T-cell (primary cell): ENCODE data around the gene GET4. TPM values are rescaled to one million over a fixed set of nuclear protein-coding genes. Genes with fewer than 3 reads are reported as not detected.

Source experiments
- ATAC-seq, 4 experiments: fragments of 200-7000 bp in 3 of 4; fragments of 150-1000 bp in 1 of 4; cut with Tn5 transposase; replicated peaks in 1 of 4; 1 replicate in 3 of 4; 2 replicates in 1 of 4; pipeline ENCODE4 v1.10.0; 2021; ENCODE audit warnings: moderate library complexity in 3 of 4, mild to moderate bottlenecking in 2 of 4, moderate number of reproducible peaks in 1 of 4
- CTCF ChIA-PET, 2 donors: fragments of 300-600 bp; sonication (Branson Sonifier 250); formaldehyde crosslinking; loops; one replicate each; lab custom pipeline; 2022; ENCODE audit warnings: antibody characterized with exemption in 2 of 2; lab: Charles Lee
- POLR2A ChIA-PET, 2 donors: fragments of 300-600 bp; sonication (Branson Sonifier 250); formaldehyde crosslinking; loops; one replicate each; lab custom pipeline; 2022; ENCODE audit warnings: antibody characterized with exemption in 2 of 2; lab: Charles Lee
- DNase-seq, 35 experiments: peaks; one replicate each; pipeline versions ENCODE4 v3.0.0 to v3.0.0-alpha.2; 2013 to 2023
- H3K27ac ChIP-seq: one replicate; pipeline ENCODE4 v1.5.1; 2013; ENCODE audit warnings: low read length
- H3K27me3 ChIP-seq, 2 experiments: replicated peaks in 1 of 2; 1 replicate in 1 of 2; 2 replicates in 1 of 2; pipeline versions ENCODE4 v1.6.1 to v1.7.0; 2013; ENCODE audit warnings: low read length in 1 of 2, mixed read lengths in 1 of 2; ENCODE audit not compliant: control insufficient read depth in 2 of 2, insufficient read depth in 2 of 2; ENCODE audit errors: extremely low read depth in 1 of 2
- H3K36me3 ChIP-seq, 2 donors: 1 replicate in 1 of 2; 2 replicates in 1 of 2; pipeline versions ENCODE4 v1.6.1 to v1.7.0; 2013; ENCODE audit warnings: low read length in 1 of 2; ENCODE audit not compliant: control insufficient read depth in 2 of 2, insufficient read depth in 1 of 2; ENCODE audit errors: extremely low read depth in 1 of 2
- H3K4me1 ChIP-seq, 2 experiments: 1 replicate in 1 of 2; 2 replicates in 1 of 2; pipeline versions ENCODE4 v1.6.1 to v1.7.0; 2013; ENCODE audit warnings: low read length in 2 of 2, mixed read lengths in 1 of 2; ENCODE audit not compliant: insufficient read depth in 2 of 2, control insufficient read depth in 1 of 2; ENCODE audit errors: extremely low read depth in 1 of 2
- H3K4me3 ChIP-seq, 2 donors: 1 replicate in 1 of 2; 2 replicates in 1 of 2; pipeline versions ENCODE4 v1.5.1 to v1.7.0; 2013; ENCODE audit warnings: mild to moderate bottlenecking in 2 of 2, low read length in 1 of 2, moderate library complexity in 1 of 2; ENCODE audit not compliant: control insufficient read depth in 1 of 2; ENCODE audit errors: extremely low read depth in 1 of 2
- H3K9me3 ChIP-seq: 2 replicates; pipeline ENCODE4 v1.7.0; 2013
- H3K27ac Mint-ChIP-seq, 2 donors: one replicate each; pipeline ENCODE4 v1.8.0; 2020 to 2021; ENCODE audit warnings: mild to moderate bottlenecking in 2 of 2, mixed read lengths in 2 of 2
- H3K27me3 Mint-ChIP-seq, 2 donors: one replicate each; pipeline ENCODE4 v1.8.0; 2021 to 2022; ENCODE audit warnings: mixed read lengths in 2 of 2
- H3K36me3 Mint-ChIP-seq: one replicate; pipeline ENCODE4 v1.8.0; 2021; ENCODE audit warnings: mixed read lengths
- H3K4me1 Mint-ChIP-seq, 3 donors: one replicate each; pipeline ENCODE4 v1.8.0; 2020 to 2022; ENCODE audit warnings: mixed read lengths in 3 of 3, mild to moderate bottlenecking in 1 of 3
- H3K4me3 Mint-ChIP-seq, 3 donors: one replicate each; pipeline ENCODE4 v1.8.0; 2020 to 2022; ENCODE audit warnings: mild to moderate bottlenecking in 3 of 3, mixed read lengths in 3 of 3, moderate library complexity in 3 of 3
- H3K9me3 Mint-ChIP-seq, 3 donors: one replicate each; pipeline ENCODE4 v1.8.0; 2020 to 2022; ENCODE audit warnings: mixed read lengths in 3 of 3
- WGBS: methylation state at CpG from one replicate; pipeline ENCODE4 v1.1.5; 2013; ENCODE audit warnings: missing lambda C conversion rate; ENCODE audit not compliant: insufficient coverage; 5-methylcytosine and 5-hydroxymethylcytosine counted together
- total RNA-seq, 35 experiments: library from RNA in 6 of 35; stranded (reverse) in 6 of 35; fragments of 120-200 nt in 1 of 35; gene quantifications; one replicate each; pipeline versions ENCODE4 v1.2.1 to v1.2.4 and lab custom pipeline; 2013 to 2026

The GET4 gene
- total RNA-seq, 5 donors from 2014 or later (not counting 1 experiment from before 2014, with no cell fraction given): 52.2 to 76.4 (median 54.7) TPM

DNA sequence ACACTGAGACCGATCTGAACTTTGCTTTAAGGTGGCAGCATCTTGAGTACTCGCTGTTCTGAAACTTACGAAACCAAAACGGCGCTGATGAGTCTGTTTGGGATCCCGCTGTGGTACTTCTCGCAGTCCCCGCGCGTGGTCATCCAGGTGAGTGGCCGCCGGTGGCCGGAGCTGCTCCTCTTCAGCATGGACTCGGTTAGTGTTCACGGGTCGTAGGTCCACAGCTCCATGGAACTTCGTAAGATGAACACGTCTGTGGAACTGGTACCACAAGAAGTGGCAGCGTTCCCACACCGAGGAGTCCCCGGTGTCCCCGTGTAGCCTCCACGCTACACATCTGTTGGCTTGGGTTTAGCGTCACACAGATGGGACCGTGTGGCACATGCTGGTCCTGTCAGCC, 10.4 kb upstream of the GET4 start:
- H3K36me3 Mint-ChIP-seq: peaks cover 53% of the 10 kb centered on the region
- no peak for ATAC-seq
- 96% methylated on average over 25 of the region's 25 CpGs for WGBS
- no peak overlapping the region for H3K27ac Mint-ChIP-seq
- H3K4me1 Mint-ChIP-seq: peaks cover 0 to 4% (median 4%) of the 10 kb centered on the region in 3 donors
- Histone ChIP-seq H3K9me3 (no peaks in the 10 kb centered on the region), H3K27ac (no peak overlapping the region), H3K27me3 (no peaks in the 10 kb centered on the region), H3K4me3 (no peak overlapping the region), H3K36me3 (peaks cover 30 to 59% of the 10 kb centered on the region in 2 donors), H3K4me1 (no peaks in the 10 kb centered on the region)
- ChIA-PET POLR2A (no interaction called here), CTCF (no interaction called here)
- no peaks in the 10 kb centered on the region for H3K9me3 Mint-ChIP-seq
- no peaks in the 10 kb centered on the region for H3K27me3 Mint-ChIP-seq
- DNase-seq: no peak
- H3K4me3 Mint-ChIP-seq: no peak overlapping the region

DNA sequence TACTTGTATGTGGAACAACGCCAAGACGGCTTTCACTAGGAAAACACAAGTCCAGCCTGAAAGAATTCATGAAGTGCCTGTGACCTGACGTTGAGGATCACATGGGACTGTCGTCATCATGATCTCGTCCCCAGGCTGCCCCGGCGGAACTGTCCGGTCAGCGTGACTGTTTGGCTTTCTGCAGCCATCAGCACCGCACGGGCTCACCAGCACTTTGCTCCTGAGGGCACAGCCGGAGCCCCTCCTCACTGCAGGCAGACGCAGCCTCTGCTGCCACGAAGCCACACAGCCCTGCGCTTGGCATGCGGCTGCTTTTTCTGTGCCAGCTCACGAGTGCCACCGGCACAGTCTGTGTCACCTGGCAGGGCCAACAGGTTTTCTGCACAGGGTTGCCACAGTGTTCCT, 9.4 kb upstream of the GET4 start:
- Histone ChIP-seq H3K9me3 (no peaks in the 10 kb centered on the region), H3K27me3 (no peaks in the 10 kb centered on the region), H3K36me3 (peaks cover 22 to 52% of the 10 kb centered on the region in 2 donors), H3K4me3 (no peak overlapping the region), H3K27ac (no peak overlapping the region), H3K4me1 (no peaks in the 10 kb centered on the region)
- DNase-seq (no peak), ATAC-seq (no peak)
- no peaks in the 10 kb centered on the region for H3K9me3 Mint-ChIP-seq
- ChIA-PET POLR2A (no interaction called here), CTCF (no interaction called here)
- H3K4me1 Mint-ChIP-seq: peaks cover 0 to 4% (median 4%) of the 10 kb centered on the region in 3 donors
- no peak overlapping the region for H3K4me3 Mint-ChIP-seq
- H3K36me3 Mint-ChIP-seq: peaks cover 46% of the 10 kb centered on the region
- no peaks in the 10 kb centered on the region for H3K27me3 Mint-ChIP-seq
- no peak overlapping the region for H3K27ac Mint-ChIP-seq
- WGBS: 94% methylated on average over 18 of the region's 18 CpGs

DNA sequence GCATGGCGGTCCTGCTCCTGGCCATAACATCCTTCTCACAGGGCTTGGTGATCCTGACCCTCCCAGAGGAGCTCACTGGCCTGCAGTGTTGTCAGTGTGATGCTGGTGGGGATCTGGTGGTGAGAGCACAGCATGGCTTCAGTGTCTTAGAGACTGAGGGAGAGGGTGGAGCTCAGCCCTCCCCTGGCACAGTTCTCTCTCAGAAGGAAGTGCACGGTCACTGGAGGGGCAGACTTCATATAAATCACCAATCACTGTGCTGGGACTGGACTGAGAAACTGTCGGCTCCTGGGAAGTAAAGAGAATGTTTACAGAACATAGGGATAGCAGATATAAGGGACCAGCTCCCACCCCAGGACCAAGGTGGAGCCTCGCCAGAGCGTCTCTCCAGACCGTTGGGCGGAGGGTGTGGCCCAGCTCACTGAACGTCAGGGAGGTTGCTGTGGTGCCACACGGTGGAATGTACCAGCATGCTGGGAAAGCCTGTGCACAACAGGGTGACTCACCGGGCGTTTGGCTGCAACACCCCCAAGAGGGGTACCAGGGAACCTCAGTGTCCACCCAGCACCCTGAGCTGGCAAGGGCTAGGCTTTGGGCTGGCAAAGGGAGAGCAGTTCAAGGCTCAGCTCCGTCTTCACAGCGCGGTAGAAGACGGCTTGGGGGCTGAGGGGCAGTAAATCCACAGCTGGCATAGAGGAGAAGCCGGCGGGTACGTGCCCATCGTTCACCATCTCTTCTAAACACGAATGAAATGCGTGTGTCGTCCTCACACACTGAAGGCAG, 8.8 kb upstream of the GET4 start:
- Mint-ChIP-seq H3K4me3 (no peak overlapping the region), H3K27me3 (no peaks in the 10 kb centered on the region), H3K4me1 (peaks cover 0 to 4% (median 4%) of the 10 kb centered on the region in 3 donors), H3K36me3 (peaks cover 45% of the 10 kb centered on the region), H3K27ac (no peak overlapping the region), H3K9me3 (no peaks in the 10 kb centered on the region)
- Histone ChIP-seq H3K27me3 (no peaks in the 10 kb centered on the region), H3K27ac (no peak overlapping the region), H3K36me3 (peaks cover 22 to 53% of the 10 kb centered on the region in 2 donors), H3K9me3 (no peaks in the 10 kb centered on the region), H3K4me3 (no peak overlapping the region), H3K4me1 (no peaks in the 10 kb centered on the region)
- DNase-seq (no peak), ATAC-seq (peak in 1 of 4 experiments; percentile 24)
- POLR2A ChIA-PET: no interaction called here
- WGBS: 95% methylated on average over 20 of the region's 22 CpGs
- CTCF ChIA-PET: no interaction called here

DNA sequence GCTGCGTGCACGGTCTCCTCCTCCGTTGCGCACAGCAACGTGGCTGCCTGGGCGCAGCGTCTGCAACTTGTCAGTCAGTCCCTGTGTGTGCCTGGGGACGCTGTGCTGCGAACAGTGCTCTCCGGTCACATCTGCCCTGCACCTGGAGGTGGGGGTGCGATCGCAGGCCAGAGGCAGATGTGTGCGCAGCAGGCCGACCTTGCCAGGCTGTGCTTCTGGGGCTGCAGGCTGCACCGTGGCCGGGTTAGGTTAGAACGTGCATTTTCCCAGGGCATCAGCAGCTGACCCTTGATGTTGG, 8.2 kb upstream of the GET4 start:
- H3K36me3 Mint-ChIP-seq: peaks cover 47% of the 10 kb centered on the region

DNA sequence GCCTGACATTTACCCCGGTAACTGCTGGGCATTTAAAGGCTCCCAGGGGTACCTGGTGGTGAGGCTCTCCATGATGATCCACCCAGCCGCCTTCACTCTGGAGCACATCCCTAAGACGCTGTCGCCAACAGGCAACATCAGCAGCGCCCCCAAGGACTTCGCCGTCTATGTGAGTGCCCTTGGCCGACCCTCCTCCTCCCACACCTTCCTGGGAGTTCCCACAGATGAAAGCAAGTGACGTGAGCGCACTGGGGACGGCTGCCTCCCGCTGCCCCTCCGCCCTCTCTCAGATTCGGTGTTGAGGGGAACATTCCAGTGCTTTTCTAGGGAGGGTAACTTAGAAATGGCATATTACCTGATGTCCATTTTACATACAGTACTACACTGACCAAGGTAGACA, 7.0 kb upstream of the GET4 start:
- CTCF ChIA-PET: no interaction called here
- Mint-ChIP-seq H3K36me3 (peaks cover 49% of the 10 kb centered on the region), H3K27ac (no peak overlapping the region), H3K27me3 (no peaks in the 10 kb centered on the region), H3K9me3 (no peaks in the 10 kb centered on the region), H3K4me3 (no peak overlapping the region), H3K4me1 (peaks cover 12 to 16% (median 13%) of the 10 kb centered on the region in 3 donors)
- no peak for DNase-seq
- WGBS: 100% methylated on average over 4 of the region's 14 CpGs
- POLR2A ChIA-PET: no interaction called here
- peaks cover 18 to 50% of the 10 kb centered on the region in 2 donors for H3K36me3 ChIP-seq
- H3K27ac ChIP-seq: no peak overlapping the region
- peaks cover 5 to 10% of the 10 kb centered on the region in 2 experiments for H3K4me1 ChIP-seq
- no peaks in the 10 kb centered on the region for H3K9me3 ChIP-seq
- H3K27me3 ChIP-seq: no peaks in the 10 kb centered on the region
- ATAC-seq: no peak
- H3K4me3 ChIP-seq: no peak overlapping the region

More for the DNA sequence above, 8.2 kb upstream of the GET4 start:
- Histone ChIP-seq H3K27ac (no peak overlapping the region), H3K4me1 (peaks cover 0 to 1% of the 10 kb centered on the region in 2 experiments), H3K27me3 (no peaks in the 10 kb centered on the region), H3K4me3 (no peak overlapping the region), H3K36me3 (peaks cover 22 to 54% of the 10 kb centered on the region in 2 donors), H3K9me3 (no peaks in the 10 kb centered on the region)
- no peak overlapping the region for H3K27ac Mint-ChIP-seq
- H3K9me3 Mint-ChIP-seq: no peaks in the 10 kb centered on the region
- peaks cover 2 to 6% (median 6%) of the 10 kb centered on the region in 3 donors for H3K4me1 Mint-ChIP-seq
- no peak for DNase-seq
- H3K4me3 Mint-ChIP-seq: no peak overlapping the region
- no peak for ATAC-seq
- ChIA-PET CTCF (no interaction called here), POLR2A (no interaction called here)
- H3K27me3 Mint-ChIP-seq: no peaks in the 10 kb centered on the region
- over 99% methylated on average over 16 of the region's 17 CpGs for WGBS

DNA sequence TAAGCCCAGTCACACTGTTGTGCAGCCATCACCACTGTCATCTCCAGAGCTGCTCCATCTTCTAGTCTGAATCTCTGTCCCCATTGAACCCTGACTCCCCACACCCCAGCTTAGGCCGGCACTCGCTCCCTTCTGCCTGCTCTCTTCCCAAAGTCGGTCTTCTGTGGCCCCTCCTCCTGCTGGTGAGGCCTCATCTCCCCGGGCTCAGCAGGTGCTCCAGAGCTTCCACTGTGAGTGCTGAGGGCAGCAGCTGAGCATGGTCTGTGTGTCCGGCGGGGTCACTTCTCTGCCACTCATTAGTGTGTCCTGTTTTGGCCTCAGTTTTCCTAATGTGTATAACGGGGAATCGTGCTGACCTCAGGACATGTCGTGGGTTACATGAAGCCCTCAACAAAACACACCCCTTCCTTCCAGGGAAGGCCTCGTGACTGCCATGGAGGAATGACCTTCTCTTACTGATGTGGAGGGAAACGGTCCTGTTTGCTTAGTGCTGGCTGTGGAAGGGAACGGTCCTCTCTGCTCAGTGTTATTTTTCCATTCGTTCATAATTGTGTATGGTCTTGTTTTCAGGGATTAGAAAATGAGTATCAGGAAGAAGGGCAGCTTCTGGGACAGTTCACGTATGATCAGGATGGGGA, 4.3 kb upstream of the GET4 start:
- no peak overlapping the region for H3K27ac ChIP-seq
- no peaks in the 10 kb centered on the region for H3K27me3 ChIP-seq
- H3K9me3 Mint-ChIP-seq: no peaks in the 10 kb centered on the region
- POLR2A ChIA-PET: no interaction called here
- H3K27me3 Mint-ChIP-seq: no peaks in the 10 kb centered on the region
- peaks cover 13 to 16% (median 16%) of the 10 kb centered on the region in 3 donors for H3K4me1 Mint-ChIP-seq
- H3K27ac Mint-ChIP-seq: peak overlapping the region in 1 of 2 donors; percentile 55
- H3K4me3 Mint-ChIP-seq: no peak overlapping the region
- DNase-seq (no peak), ATAC-seq (no peak)
- no peaks in the 10 kb centered on the region for H3K9me3 ChIP-seq
- peaks cover 5 to 17% of the 10 kb centered on the region in 2 experiments for H3K4me1 ChIP-seq
- peaks cover 32% of the 10 kb centered on the region for H3K36me3 Mint-ChIP-seq
- CTCF ChIA-PET: interaction anchor here (0.9 to 1.8 kb wide), 2 partner anchors 79 to 83 kb away, joined by 3 to 8 read pairs; no protein-coding TSS in a partner anchor
- peaks cover 11 to 33% of the 10 kb centered on the region in 2 donors for H3K36me3 ChIP-seq
- H3K4me3 ChIP-seq: no peak overlapping the region
- 90% methylated on average over 5 of the region's 14 CpGs for WGBS
